HFFc6 (cell line): ENCODE measurements around the gene RALGPS1. TPM values are rescaled to one million over a fixed set of nuclear protein-coding genes. Genes with fewer than 3 reads are reported as not detected.

Experiments
- DNase-seq: peaks from one replicate; pipeline ENCODE4 v3.0.0-alpha.2; 2018
- H3K27ac Mint-ChIP-seq: 2 replicates; pipeline ENCODE4 v1.8.0; 2020; ENCODE audit warnings: mild to moderate bottlenecking, mixed read lengths
- H3K27me3 Mint-ChIP-seq: 2 replicates; pipeline ENCODE4 v1.8.0; 2021; ENCODE audit warnings: mild to moderate bottlenecking, moderate library complexity, mixed read lengths; ENCODE audit not compliant: insufficient read depth
- H3K36me3 Mint-ChIP-seq: 2 replicates; pipeline ENCODE4 v1.8.0; 2021; ENCODE audit warnings: low read depth, mixed read lengths
- H3K4me1 Mint-ChIP-seq: 2 replicates; pipeline ENCODE4 v1.8.0; 2020; ENCODE audit warnings: low read depth, mixed read lengths
- H3K4me3 Mint-ChIP-seq: 2 replicates; pipeline ENCODE4 v1.8.0; 2020; ENCODE audit warnings: mild to moderate bottlenecking, moderate library complexity, mixed read lengths
- H3K9me3 Mint-ChIP-seq: 2 replicates; pipeline ENCODE4 v1.8.0; 2020; ENCODE audit warnings: mild to moderate bottlenecking, mixed read lengths
- total RNA-seq, 6 experiments: library from RNA; stranded (reverse); fragmentation: NEBNext Ultra II Directional; extraction: Animal tissue kit (Norgen Biotek cat#: 25700); gene quantifications; 2 replicates in 1 of 6; 3 replicates in 5 of 6; pipeline ENCODE4 v1.2.3, GENCODE V29; 2021
- TF ChIP-seq, protein P1 (sequence below): fragments of 200-600 bp; sonication (generic); IDR thresholded peaks from 2 replicates; pipeline ENCODE4 v1.5.0; 2021; ENCODE audit warnings: antibody characterized with exemption, mild to moderate bottlenecking

The RALGPS1 gene
- total RNA-seq, 6 experiments from 2014 or later: 0.68 to 1.6 (median 1.1) TPM

DNA sequence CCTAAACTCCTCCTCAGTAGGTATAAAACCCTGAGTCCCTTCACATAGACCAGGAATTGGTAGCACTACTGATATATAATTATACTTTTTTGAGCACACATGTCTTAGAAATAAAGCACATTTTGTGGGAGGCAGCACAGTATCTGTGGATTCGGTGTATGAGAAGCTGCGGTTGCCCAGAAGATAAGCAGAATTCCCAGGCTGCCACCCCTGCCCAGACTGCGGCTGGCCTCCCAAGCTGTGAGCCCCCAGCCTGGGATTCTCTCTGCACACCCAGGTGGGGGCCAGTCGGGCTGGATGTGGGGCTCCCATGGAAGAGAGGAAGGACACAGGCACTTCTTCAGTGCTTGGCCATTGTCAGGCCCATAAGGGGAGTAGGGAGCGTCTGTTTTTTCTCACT lies 233.4 kb downstream of the RALGPS1 start:
- no peak overlapping the region for H3K27ac Mint-ChIP-seq
- H3K9me3 Mint-ChIP-seq: no peaks in the 10 kb centered on the region
- 0 out of 2 replicates have a peak, but pooled peaks cover 4% of the 10 kb centered on the region for H3K4me1 Mint-ChIP-seq
- TF ChIP-seq, protein P1, sequence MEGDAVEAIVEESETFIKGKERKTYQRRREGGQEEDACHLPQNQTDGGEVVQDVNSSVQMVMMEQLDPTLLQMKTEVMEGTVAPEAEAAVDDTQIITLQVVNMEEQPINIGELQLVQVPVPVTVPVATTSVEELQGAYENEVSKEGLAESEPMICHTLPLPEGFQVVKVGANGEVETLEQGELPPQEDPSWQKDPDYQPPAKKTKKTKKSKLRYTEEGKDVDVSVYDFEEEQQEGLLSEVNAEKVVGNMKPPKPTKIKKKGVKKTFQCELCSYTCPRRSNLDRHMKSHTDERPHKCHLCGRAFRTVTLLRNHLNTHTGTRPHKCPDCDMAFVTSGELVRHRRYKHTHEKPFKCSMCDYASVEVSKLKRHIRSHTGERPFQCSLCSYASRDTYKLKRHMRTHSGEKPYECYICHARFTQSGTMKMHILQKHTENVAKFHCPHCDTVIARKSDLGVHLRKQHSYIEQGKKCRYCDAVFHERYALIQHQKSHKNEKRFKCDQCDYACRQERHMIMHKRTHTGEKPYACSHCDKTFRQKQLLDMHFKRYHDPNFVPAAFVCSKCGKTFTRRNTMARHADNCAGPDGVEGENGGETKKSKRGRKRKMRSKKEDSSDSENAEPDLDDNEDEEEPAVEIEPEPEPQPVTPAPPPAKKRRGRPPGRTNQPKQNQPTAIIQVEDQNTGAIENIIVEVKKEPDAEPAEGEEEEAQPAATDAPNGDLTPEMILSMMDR: no peak
- no peaks in the 10 kb centered on the region for H3K36me3 Mint-ChIP-seq
- no peak overlapping the region for H3K4me3 Mint-ChIP-seq
- peaks cover 13% of the 10 kb centered on the region for H3K27me3 Mint-ChIP-seq
- no peak for DNase-seq

DNA sequence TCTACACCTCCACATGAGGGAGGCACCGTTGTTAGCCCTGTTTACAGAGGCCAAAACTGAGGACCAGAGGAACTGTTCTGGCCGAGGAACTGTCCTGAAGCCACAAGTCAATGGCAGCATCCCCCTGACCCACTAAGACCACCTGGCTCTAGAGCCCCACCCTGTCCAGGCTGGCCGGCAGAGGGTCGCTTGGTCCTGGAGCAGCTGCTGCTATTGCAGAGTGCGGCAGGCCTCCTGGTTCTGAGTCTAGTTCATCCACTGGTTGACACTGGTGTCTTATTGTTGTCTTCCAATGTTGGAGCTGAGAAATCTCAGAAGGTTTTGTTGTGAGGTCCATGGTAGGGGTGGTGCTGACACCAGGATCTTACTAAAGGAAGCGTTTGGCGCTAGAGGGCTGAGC lies 234.4 kb downstream of the RALGPS1 start:
- Mint-ChIP-seq H3K4me3 (no peak overlapping the region), H3K27ac (no peak overlapping the region), H3K9me3 (no peaks in the 10 kb centered on the region), H3K36me3 (no peaks in the 10 kb centered on the region), H3K27me3 (peaks cover 17% of the 10 kb centered on the region), H3K4me1 (0 out of 2 replicates have a peak, but pooled peaks cover 4% of the 10 kb centered on the region)
- no peak for DNase-seq
- TF ChIP-seq, protein P1: no peak

DNA sequence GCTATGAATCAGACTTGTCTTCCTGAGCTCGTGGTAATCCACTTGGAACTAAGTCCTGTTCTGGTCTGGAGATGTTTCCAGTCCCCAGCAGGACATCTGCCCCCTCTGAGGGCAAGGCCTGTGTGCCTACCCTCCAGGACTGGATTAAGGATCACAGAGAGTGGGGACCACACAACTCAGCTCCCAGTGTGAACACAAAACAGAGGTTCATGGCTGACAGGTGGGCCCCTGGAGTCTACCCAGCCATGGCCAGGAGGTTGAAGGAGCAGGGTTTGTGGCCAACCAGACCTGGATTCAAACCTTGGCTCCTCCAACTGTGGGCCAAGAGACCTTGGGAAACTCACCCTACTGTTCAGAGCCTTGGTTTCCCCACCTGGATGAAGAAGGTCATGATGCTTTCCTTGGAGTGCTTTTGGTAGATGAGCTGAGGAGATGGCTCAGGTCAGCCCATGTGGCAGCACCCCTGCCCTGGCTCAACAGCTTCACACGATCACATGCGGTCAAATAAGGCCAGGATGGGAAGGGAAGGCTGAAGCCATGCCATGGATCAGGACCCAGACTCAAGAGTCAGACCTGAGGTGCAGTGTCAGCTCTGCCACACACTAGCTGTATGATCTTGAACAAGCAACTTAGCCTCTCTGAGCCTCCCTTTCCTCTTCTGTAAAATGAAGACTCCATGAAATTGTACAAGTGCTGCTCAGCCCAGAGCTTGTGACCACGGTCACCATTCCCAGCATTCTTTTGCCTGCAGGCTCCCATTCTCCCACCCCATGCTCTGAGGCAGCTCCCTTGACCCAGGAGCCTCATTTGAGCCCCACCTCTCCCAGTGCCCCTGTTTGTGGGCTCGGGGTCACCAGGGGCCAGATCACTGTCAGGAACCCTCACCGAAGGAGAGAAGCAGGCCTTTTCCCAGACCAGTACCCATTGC lies 235.1 kb downstream of the RALGPS1 start:
- H3K4me3 Mint-ChIP-seq: no peak overlapping the region
- H3K36me3 Mint-ChIP-seq: no peaks in the 10 kb centered on the region
- TF ChIP-seq, protein P1: no peak
- H3K27me3 Mint-ChIP-seq: peaks cover 17% of the 10 kb centered on the region
- peaks cover 9% of the 10 kb centered on the region for H3K4me1 Mint-ChIP-seq
- H3K27ac Mint-ChIP-seq: no peak overlapping the region
- H3K9me3 Mint-ChIP-seq: no peaks in the 10 kb centered on the region
- DNase-seq: no peak

DNA sequence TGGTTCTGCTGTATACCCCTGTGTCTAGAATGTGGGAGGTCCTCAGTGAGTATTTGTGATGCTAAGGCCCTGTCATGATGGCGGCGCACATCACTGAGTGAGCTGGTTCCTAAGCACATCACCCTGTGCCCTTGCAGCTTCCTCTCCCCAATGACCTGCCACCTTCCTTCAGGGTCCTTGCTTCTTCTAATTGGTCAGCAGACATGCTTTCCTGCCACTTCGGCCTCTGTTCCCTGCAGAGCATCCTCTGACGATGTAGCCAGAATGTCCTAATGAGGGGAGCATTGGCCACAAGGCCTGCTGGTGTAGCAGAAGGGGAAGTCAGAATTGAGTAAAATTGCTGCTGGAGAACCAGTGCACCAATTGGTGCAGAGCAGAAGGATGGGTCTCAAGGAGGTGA lies 238.9 kb downstream of the RALGPS1 start:
- no peak overlapping the region for H3K4me3 Mint-ChIP-seq
- H3K27ac Mint-ChIP-seq: no peak overlapping the region
- H3K4me1 Mint-ChIP-seq: peaks cover 13% of the 10 kb centered on the region
- DNase-seq: no peak
- no peaks in the 10 kb centered on the region for H3K36me3 Mint-ChIP-seq
- TF ChIP-seq, protein P1: no peak
- H3K9me3 Mint-ChIP-seq: no peaks in the 10 kb centered on the region
- H3K27me3 Mint-ChIP-seq: peaks cover 16% of the 10 kb centered on the region

DNA sequence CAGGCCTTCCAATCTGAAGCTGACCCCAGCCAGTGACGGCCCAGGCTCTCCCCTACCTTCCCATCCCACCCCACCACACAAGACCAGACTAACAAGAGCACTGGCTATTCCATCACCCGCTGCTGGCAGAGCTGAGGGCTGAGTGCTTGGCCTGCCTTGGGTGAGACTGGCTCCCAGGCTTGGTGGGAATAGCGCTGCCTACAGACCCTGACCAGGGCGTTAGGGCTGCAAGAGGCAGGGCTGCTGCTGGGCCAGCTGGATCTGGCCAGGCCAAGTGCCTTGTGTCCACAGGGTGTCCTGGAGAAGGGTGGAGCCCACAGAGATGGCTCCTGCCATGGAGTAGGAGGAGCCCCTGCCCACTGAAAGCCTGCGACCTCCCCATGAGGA lies 239.4 kb downstream of the RALGPS1 start:
- DNase-seq: no peak
- H3K27me3 Mint-ChIP-seq: peaks cover 16% of the 10 kb centered on the region
- H3K36me3 Mint-ChIP-seq: no peaks in the 10 kb centered on the region
- peak overlapping the region; percentile 65; the same call in 1 of the 2 replicates for H3K4me3 Mint-ChIP-seq
- H3K9me3 Mint-ChIP-seq: no peaks in the 10 kb centered on the region
- H3K27ac Mint-ChIP-seq: no peak overlapping the region
- TF ChIP-seq, protein P1: no peak
- peaks cover 15% of the 10 kb centered on the region for H3K4me1 Mint-ChIP-seq
